Gastrocnemius medialis (tissue), 4 donors: ENCODE measurements around the gene IGF2BP2. TPM values are rescaled to one million over a fixed set of nuclear protein-coding genes. Genes with fewer than 3 reads are reported as not detected.

ENCODE experiments used
- ATAC-seq, 2 donors: fragments of 150-250 bp; one replicate each; pipeline ENCODE4 v1.9.1; 2016
- DNase-seq, 2 donors: peaks; one replicate each; pipeline ENCODE4 v3.0.0-alpha.2; 2019
- H3K27ac ChIP-seq, 4 donors: fragments of 200-600 bp; sonication (generic); 1 replicate in 1 of 4; 2 replicates in 3 of 4; pipeline ENCODE4 v1.5.1; 2016 to 2018; ENCODE audit warnings: mild to moderate bottlenecking in 2 of 4, moderate library complexity in 1 of 4
- H3K27me3 ChIP-seq, 3 donors: fragments of 200-600 bp; sonication (generic) in 2 of 3; 1 replicate in 1 of 3; 2 replicates in 2 of 3; pipeline versions ENCODE4 v1.5.1 to v1.6.0; 2016 to 2019; ENCODE audit warnings: mild to moderate bottlenecking in 1 of 3, moderate library complexity in 1 of 3
- H3K36me3 ChIP-seq, 2 donors: fragments of 200-600 bp; sonication (generic) in 1 of 2; one replicate each; pipeline ENCODE4 v1.5.1; 2017 to 2018
- H3K4me1 ChIP-seq, 2 donors: fragments of 200-600 bp; sonication (generic) in 1 of 2; one replicate each; pipeline ENCODE4 v1.5.1; 2016 to 2017; ENCODE audit warnings: mild to moderate bottlenecking in 2 of 2
- H3K4me3 ChIP-seq, 4 donors: fragments of 200-600 bp; sonication (generic) in 3 of 4; 1 replicate in 1 of 4; 2 replicates in 3 of 4; pipeline ENCODE4 v1.5.1; 2016 to 2019; ENCODE audit warnings: mild to moderate bottlenecking in 2 of 4
- H3K9me3 ChIP-seq, 3 donors: fragments of 200-600 bp; sonication (generic) in 2 of 3; 1 replicate in 1 of 3; 2 replicates in 2 of 3; pipeline ENCODE4 v1.5.1; 2016 to 2019
- CTCF ChIP-seq, 5 experiments: fragments of 450-650 bp in 3 of 5; fragments of 200-600 bp in 2 of 5; sonication (generic) in 2 of 5; IDR thresholded peaks in 4 of 5; conservative IDR thresholded peaks in 1 of 5; 1 replicate in 4 of 5; 2 replicates in 1 of 5; pipeline ENCODE4 v1.5.1; 2016 to 2019; ENCODE audit warnings: antibody characterized with exemption in 5 of 5, mild to moderate bottlenecking in 3 of 5, moderate library complexity in 3 of 5
- POLR2A ChIP-seq, 2 donors: fragments of 450-650 bp; IDR thresholded peaks; one replicate each; pipeline ENCODE4 v1.6.1; 2017; ENCODE audit warnings: antibody characterized with exemption in 2 of 2, mild to moderate bottlenecking in 2 of 2, moderate library complexity in 2 of 2
- in situ Hi-C, 4 donors: fragments of 200-750 bp; cut with MboI; loops; one replicate each; pipeline versions ENCODE4 v1.15.0 to v1.8.0; 2017; ENCODE audit warnings: low sequenced_read_pairs in 4 of 4
- intact Hi-C: fragments of 100-400 bp; cut with DNase I; formaldehyde crosslinking; loops from one replicate; pipeline ENCODE4 v1.15.1; 2023; ENCODE audit warnings: low total_unique reads
- total RNA-seq, 4 donors: library from RNA; depleted of rRNA; stranded (reverse); fragments of >200 nt; gene quantifications; one replicate each; pipeline versions ENCODE4 v1.1.0 to v1.2.3, GENCODE V29; 2016

Gene IGF2BP2
- total RNA-seq, 4 donors from 2014 or later = 0.97 to 6.3 (median 1.7) TPM

- Histone ChIP-seq H3K9me3 (no peaks in the 10 kb centered on the region), H3K27ac (peak overlapping the region in 2 of 4 donors; percentile 56 to 59), H3K36me3 (no peaks in the 10 kb centered on the region), H3K4me1 (no peaks in the 10 kb centered on the region), H3K4me3 (no peak overlapping the region), H3K27me3 (no peaks in the 10 kb centered on the region)
- in situ Hi-C loops (no loop called here), intact Hi-C loops (no loop called here)
- no peak for DNase-seq
- ATAC-seq = no peak
- no peak for TF ChIP-seq POLR2A (IDR thresholded peaks at IDR 0.05)
- no peak for TF ChIP-seq CTCF (IDR thresholded peaks at IDR 0.05 in 4 of 5, conservative IDR thresholded peaks at IDR 0.05 in 1 of 5)
Measured at GRCh38 chr3:185657691-185658503, 166.9 kb downstream of the IGF2BP2 start.

GRCh38 chr3:185657211-185657610 is 167.6 kb downstream of the IGF2BP2 start:
- H3K27me3 ChIP-seq = no peaks in the 10 kb centered on the region
- H3K27ac ChIP-seq = peak overlapping the region; percentile 37 to 59 (median 48)
- H3K4me3 ChIP-seq = no peak overlapping the region
- no peaks in the 10 kb centered on the region for H3K36me3 ChIP-seq
- in situ Hi-C loops = no loop called here
- TF ChIP-seq CTCF (IDR thresholded peaks at IDR 0.05 in 4 of 5, conservative IDR thresholded peaks at IDR 0.05 in 1 of 5) (no peak), POLR2A (IDR thresholded peaks at IDR 0.05) (no peak)
- DNase-seq = no peak
- no peaks in the 10 kb centered on the region for H3K9me3 ChIP-seq
- ATAC-seq = no peak
- intact Hi-C loops = no loop called here
- H3K4me1 ChIP-seq = no peaks in the 10 kb centered on the region

GRCh38 chr3:185656321-185656840 is 168.5 kb downstream of the IGF2BP2 start:
- Histone ChIP-seq H3K4me1 (no peaks in the 10 kb centered on the region), H3K4me3 (no peak overlapping the region), H3K9me3 (no peaks in the 10 kb centered on the region), H3K27ac (peak overlapping the region; percentile 59 to 77 (median 61)), H3K36me3 (no peaks in the 10 kb centered on the region), H3K27me3 (no peaks in the 10 kb centered on the region)
- peak; percentile 70 to 75 for ATAC-seq
- no peak for TF ChIP-seq CTCF (IDR thresholded peaks at IDR 0.05 in 4 of 5, conservative IDR thresholded peaks at IDR 0.05 in 1 of 5)
- TF ChIP-seq POLR2A (IDR thresholded peaks at IDR 0.05) = peak in 1 of 2 donors; percentile 11
- in situ Hi-C loops (no loop called here), intact Hi-C loops (no loop called here)
- peak; percentile 14 to 65 for DNase-seq

- Histone ChIP-seq H3K4me1 (no peaks in the 10 kb centered on the region), H3K9me3 (no peaks in the 10 kb centered on the region)
- intact Hi-C loops = no loop called here
Measured at GRCh38 chr3:185655426-185656320, 169.2 kb downstream of the IGF2BP2 start.

More at GRCh38 chr3:185655426-185656320, 169.2 kb downstream of the IGF2BP2 start:
- no peaks in the 10 kb centered on the region for H3K27me3 ChIP-seq
- H3K4me3 ChIP-seq = no peak overlapping the region
- ATAC-seq (no peak), DNase-seq (no peak)
- TF ChIP-seq POLR2A (IDR thresholded peaks at IDR 0.05) = no peak
- no peak for TF ChIP-seq CTCF (IDR thresholded peaks at IDR 0.05 in 4 of 5, conservative IDR thresholded peaks at IDR 0.05 in 1 of 5)
- H3K36me3 ChIP-seq = no peaks in the 10 kb centered on the region
- H3K27ac ChIP-seq = peak overlapping the region; percentile 33 to 77 (median 61)
- in situ Hi-C loops = no loop called here
